Keratinocyte (primary cell): ENCODE results near the gene PARD3.

ENCODE experiments used
- EZH2 ChIP-seq: IDR thresholded peaks from one replicate; pipeline ENCODE4 v1.6.1; 2012; ENCODE audit warnings: inconsistent platforms, mild to moderate bottlenecking, low read length, moderate library complexity
- TF ChIP-seq, protein P1 (sequence below), 3 experiments: IDR thresholded peaks in 1 of 3; conservative IDR thresholded peaks in 1 of 3; optimal IDR thresholded peaks in 1 of 3; 2 replicates in 2 of 3; 3 replicates in 1 of 3; pipeline versions ENCODE3 to v1.5.1; 2011; ENCODE audit warnings: low read length in 3 of 3, mild to moderate bottlenecking in 3 of 3, moderate library complexity in 2 of 3, control low read depth in 1 of 3, inconsistent platforms in 1 of 3; ENCODE audit not compliant: insufficient read depth in 2 of 3; ENCODE audit errors: extremely low read depth in 1 of 3

DNA sequence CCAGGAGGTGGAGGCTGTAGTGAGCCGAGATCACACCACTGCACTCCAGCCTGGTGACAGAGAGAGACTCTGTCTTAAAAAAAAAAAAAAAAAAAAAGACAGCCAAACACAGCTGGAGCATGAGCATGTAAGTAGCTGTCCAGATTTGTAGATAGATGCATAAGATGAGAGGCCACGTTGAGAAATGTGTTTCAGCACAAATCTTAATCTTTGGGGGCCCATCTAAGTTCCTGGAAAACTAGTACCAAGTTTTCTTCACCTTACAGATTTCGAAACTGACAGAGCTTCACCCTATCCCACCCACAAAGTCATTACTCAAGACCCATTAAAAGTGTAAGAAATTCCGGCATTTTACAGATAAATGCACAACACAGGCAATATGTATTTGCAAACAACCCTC, 208.2 kb downstream of the PARD3 start:
- TF ChIP-seq, protein P1, sequence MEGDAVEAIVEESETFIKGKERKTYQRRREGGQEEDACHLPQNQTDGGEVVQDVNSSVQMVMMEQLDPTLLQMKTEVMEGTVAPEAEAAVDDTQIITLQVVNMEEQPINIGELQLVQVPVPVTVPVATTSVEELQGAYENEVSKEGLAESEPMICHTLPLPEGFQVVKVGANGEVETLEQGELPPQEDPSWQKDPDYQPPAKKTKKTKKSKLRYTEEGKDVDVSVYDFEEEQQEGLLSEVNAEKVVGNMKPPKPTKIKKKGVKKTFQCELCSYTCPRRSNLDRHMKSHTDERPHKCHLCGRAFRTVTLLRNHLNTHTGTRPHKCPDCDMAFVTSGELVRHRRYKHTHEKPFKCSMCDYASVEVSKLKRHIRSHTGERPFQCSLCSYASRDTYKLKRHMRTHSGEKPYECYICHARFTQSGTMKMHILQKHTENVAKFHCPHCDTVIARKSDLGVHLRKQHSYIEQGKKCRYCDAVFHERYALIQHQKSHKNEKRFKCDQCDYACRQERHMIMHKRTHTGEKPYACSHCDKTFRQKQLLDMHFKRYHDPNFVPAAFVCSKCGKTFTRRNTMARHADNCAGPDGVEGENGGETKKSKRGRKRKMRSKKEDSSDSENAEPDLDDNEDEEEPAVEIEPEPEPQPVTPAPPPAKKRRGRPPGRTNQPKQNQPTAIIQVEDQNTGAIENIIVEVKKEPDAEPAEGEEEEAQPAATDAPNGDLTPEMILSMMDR (optimal IDR thresholded peaks at IDR 0.05 in 1 of 3, IDR thresholded peaks at IDR 0.05 in 1 of 3, conservative IDR thresholded peaks at IDR 0.05 in 1 of 3; ENCODE audit: extremely low read depth in 1 of 3, insufficient read depth in 2 of 3, low read length in 3 of 3) = no peak
- no peak for TF ChIP-seq EZH2
